Activated CD8-positive, alpha-beta memory T cell treated with anti-CD3 and anti-CD28 coated beads, Interleukin-2, amount 50 U/mL, for 4 hours (primary cell): ENCODE results near the gene EGR1.
A peak's percentile ranks its signal among the peaks of the same experiment; 100 is the strongest.

ENCODE experiments used
- DNase-seq: peaks from one replicate; pipeline ENCODE4 v3.0.0-alpha.2; 2020

EGR1 gene

GRCh38 chr5:138453590-138453989, 11.7 kb upstream of the EGR1 start:
- DNase-seq, result no peak

GRCh38 chr5:138454121-138454520, 11.2 kb upstream of the EGR1 start:
- DNase-seq, result no peak

DNA sequence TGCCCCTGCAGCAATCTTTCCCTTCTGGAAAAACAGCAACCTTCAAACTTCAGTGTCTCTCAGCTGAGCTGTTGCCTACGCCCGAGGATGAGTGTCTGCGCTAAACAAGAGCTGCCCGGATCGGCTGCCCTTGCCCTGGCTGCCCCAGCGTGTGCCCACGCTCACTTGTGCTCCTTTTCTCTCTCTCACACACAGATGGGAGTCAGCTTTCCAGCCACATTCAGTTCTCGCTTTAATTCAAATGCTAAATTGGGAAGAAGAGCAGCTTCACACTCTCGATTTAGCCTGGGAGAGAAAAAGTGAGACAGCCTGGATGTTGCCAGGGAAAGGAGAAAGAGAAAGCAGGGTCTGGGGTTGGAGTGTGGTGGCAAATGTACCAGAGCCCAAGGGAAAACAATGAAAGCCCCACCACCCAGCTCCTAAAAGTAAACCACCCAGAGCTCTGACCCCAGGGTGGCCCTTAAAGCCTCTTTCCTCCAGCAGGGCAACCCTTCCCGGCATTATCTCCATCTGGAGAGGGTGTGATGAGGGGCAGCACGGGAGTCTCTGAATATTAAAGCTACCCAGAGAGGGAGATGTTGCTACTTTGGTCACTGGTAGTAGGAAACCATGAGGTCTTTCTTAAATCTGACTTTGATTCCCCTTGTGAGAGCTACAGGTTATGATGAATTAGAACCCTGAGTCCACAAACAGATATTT, 9.9 kb upstream of the EGR1 start:
- DNase-seq, result no peak

- no peak for DNase-seq
These were observed 7.6 kb upstream of the EGR1 start for GRCh38 chr5:138457531-138458275.

DNA sequence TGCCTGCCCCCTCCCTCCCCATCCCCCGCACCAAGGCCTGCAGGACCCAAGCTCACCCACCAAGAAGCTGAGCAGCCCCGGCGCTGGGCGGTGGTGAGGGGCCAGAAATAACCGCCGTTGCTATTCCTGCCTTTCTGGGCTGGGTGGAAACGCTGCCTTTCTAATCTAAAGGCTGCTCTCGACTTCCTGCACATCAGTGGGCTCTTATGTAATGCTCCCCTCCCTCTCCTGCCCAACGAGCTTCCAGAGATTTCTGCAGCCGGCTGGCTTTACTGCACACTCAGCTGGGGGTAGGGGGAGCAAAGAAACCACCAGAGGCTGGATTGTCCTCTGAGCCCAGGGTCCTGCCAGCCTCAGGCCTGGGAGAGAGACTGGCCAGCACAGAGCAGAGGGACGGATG, 6.9 kb upstream of the EGR1 start:
- DNase-seq, result no peak

- no peak for DNase-seq
These were observed 6.4 kb upstream of the EGR1 start for GRCh38 chr5:138458856-138459255.

GRCh38 chr5:138459311-138459933, 5.9 kb upstream of the EGR1 start:
- DNase-seq, result peak; percentile 88

DNA sequence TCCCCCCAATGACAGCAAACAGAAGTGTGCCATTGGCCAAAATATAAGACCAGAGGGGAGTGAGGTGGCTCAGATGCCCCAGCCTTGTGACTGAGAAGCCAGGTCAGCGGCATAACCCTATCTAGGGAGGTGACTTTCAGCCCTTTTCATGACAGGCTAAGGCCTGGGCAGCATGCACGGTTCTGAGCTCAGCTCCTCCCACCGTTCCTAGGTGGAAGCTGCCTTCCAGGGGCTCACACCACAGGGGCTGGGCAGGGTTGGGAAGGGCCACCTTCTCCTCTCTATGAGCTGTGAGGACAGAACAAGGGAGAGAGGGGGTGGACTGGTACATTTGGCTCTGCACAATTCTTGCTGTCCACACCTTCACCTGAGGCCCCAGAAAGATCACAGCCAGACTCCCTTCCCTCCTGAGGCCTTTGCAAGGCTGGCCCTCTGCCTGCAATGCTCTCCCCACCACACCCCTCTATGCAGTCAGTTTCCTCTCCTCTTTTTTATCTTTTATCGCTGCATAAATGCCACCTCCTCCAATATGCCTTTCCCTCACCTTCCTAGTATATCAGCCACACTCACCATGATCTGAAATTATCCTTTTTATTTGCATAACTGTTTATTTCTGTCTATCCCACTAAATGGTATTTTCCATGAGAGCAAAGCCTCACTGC, 5.1 kb upstream of the EGR1 start:
- DNase-seq, result no peak

- no peak for DNase-seq
These were observed 3.7 kb upstream of the EGR1 start for GRCh38 chr5:138461343-138462125.

DNA sequence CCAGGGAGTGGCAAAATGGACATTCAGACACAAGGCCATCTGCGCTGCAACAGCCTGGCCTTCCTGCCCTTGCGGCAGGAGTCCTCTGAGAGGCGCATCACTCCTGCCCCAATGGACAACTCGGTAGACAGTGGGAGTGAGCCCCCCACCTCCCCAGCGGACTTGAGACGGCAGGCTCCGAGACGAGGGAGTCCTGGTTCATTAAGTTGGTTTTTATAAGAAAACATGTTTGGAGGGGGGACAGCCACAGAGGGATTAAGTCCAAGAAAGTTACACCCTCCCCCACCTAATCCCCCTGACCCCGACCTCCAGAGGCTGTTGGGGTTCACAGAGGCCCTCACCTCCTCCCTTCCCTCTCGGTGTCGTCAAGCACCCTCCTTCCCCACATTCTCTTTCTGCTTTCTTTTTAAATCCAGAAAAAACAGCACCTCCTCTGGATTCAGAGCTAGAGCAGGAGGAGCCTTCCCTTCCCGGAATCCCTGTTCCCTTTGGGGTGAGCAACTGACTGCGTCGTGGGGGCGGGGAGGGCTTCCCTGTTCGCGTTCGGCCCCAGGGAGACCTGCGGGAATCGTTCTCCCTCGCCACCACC, 1.8 kb upstream of the EGR1 start:
- no peak for DNase-seq

DNA sequence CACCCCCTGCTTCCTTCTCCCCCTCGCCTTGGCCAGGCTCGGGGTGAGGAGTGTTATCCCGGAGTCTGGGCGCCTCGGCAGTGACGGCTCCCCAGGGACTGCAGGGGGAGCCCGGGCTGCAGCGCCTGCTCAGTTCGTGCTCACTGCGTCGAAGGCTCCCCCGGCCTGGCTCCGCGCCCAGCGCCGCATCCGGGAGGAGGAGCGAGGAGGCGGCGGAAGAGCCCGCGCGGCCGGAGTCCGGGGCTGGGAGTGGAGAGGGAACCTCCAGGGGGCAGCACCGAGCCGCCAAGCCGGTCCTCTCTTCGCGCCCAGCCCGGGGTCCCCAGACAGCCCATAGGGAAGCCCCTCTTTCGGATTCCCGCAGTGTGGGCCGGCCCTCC, 1.3 kb upstream of the EGR1 start:
- peak; percentile 94 for DNase-seq

- peak; percentile 93 for DNase-seq
These were observed 655 bp upstream of the EGR1 start for GRCh38 chr5:138464388-138465260.

DNA sequence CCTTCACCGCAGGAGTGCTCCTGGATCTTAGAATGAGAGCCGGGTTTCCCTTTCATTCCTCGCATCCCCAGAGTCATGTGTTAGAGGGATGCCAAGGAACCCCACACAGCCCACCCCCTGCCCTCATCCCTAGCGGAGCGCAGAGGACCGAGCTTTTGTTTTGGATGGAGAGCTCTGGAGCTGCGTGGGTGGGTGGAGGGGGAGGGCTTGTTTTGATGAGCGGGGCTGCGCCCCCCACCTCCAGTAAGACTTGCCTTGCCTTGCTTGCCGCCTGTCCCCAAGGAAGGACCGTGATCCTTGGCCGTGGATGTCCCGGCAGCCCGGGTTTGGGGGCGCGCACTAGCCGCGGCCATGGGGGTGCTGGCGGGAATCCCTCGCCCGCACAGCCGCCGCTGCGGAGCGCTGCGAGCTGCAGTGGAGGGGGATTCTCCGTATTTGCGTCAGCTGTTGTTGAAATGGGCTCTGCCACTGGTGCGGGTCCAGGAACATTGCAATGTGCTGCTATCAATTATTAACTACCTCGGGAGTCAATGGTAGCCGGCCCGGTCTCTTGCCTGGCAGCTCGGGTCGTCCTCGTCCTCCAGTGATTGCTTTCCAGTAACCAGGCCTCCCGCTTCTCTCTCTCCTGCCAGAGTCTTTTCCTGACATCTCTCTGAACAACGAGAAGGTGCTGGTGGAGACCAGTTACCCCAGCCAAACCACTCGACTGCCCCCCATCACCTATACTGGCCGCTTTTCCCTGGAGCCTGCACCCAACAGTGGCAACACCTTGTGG, 1.0 kb downstream of the EGR1 start:
- peak; percentile 46 for DNase-seq

- DNase-seq, result no peak
These were observed 1.8 kb downstream of the EGR1 start for GRCh38 chr5:138466900-138467710.

DNA sequence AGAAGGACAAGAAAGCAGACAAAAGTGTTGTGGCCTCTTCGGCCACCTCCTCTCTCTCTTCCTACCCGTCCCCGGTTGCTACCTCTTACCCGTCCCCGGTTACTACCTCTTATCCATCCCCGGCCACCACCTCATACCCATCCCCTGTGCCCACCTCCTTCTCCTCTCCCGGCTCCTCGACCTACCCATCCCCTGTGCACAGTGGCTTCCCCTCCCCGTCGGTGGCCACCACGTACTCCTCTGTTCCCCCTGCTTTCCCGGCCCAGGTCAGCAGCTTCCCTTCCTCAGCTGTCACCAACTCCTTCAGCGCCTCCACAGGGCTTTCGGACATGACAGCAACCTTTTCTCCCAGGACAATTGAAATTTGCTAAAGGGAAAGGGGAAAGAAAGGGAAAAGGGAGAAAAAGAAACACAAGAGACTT, 2.4 kb downstream of the EGR1 start:
- DNase-seq, result no peak

GRCh38 chr5:138468133-138468965, 3.1 kb downstream of the EGR1 start:
- DNase-seq, result no peak

DNA sequence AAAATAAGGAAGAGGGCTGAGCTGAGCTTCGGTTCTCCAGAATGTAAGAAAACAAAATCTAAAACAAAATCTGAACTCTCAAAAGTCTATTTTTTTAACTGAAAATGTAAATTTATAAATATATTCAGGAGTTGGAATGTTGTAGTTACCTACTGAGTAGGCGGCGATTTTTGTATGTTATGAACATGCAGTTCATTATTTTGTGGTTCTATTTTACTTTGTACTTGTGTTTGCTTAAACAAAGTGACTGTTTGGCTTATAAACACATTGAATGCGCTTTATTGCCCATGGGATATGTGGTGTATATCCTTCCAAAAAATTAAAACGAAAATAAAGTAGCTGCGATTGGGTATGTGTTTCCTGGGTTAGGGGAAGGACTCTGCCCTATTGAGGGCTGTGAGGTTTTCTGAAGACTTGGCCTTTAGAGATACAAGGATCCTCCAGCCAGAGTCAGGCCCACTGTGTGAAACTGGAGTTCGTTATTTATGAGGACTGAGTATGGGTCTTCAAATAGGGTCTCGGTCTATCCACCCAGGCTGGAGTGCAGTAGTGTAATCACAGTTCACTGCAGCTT, 3.8 kb downstream of the EGR1 start:
- no peak for DNase-seq
